Neural progenitor cell (in vitro differentiated cells): ENCODE data around the gene PIM3. TPM values are rescaled to one million over a fixed set of nuclear protein-coding genes. Genes with fewer than 3 reads are reported as not detected.

Source experiments
- DNase-seq: peaks from one replicate; pipeline ENCODE4 v3.0.0-alpha.2; 2016; ENCODE audit warnings: low spot score
- H2AFZ ChIP-seq: fragments of 200-600 bp; sonication (generic); replicated peaks from 2 replicates; pipeline ENCODE4 v1.6.1; 2016; ENCODE audit warnings: antibody characterized with exemption
- H3F3A ChIP-seq: fragments of 200-600 bp; sonication (generic); 2 replicates; pipeline ENCODE4 v1.6.1; 2016; ENCODE audit warnings: antibody characterized with exemption, low read depth
- H3K27ac ChIP-seq: fragments of 200-600 bp; sonication (generic); 2 replicates; pipeline ENCODE4 v1.5.1; 2016; ENCODE audit warnings: mild to moderate bottlenecking
- H3K27me3 ChIP-seq: fragments of 200-600 bp; sonication (generic); 2 replicates; pipeline ENCODE4 v1.6.1; 2016; ENCODE audit warnings: mild to moderate bottlenecking, moderate library complexity
- H3K36me3 ChIP-seq: fragments of 200-600 bp; sonication (generic); 2 replicates; pipeline ENCODE4 v1.5.1; 2016
- H3K4me1 ChIP-seq: fragments of 200-600 bp; sonication (generic); 2 replicates; pipeline ENCODE4 v1.6.1; 2016; ENCODE audit warnings: mixed run types
- H3K4me2 ChIP-seq: fragments of 200-600 bp; sonication (generic); 2 replicates; pipeline ENCODE4 v1.6.1; 2016
- H3K4me3 ChIP-seq: fragments of 200-600 bp; sonication (generic); 2 replicates; pipeline ENCODE4 v1.5.1; 2016
- H3K79me2 ChIP-seq: fragments of 200-600 bp; sonication (generic); 2 replicates; pipeline ENCODE4 v1.6.1; 2016; ENCODE audit warnings: low read depth
- H3K9ac ChIP-seq: fragments of 200-600 bp; sonication (generic); 2 replicates; pipeline ENCODE4 v1.6.1; 2016
- H3K9me3 ChIP-seq: fragments of 200-600 bp; sonication (generic); 2 replicates; pipeline ENCODE4 v1.5.1; 2016; ENCODE audit warnings: low read depth
- H4K20me1 ChIP-seq: fragments of 200-600 bp; sonication (generic); 2 replicates; pipeline ENCODE4 v1.6.1; 2016; ENCODE audit warnings: low read depth
- H3K27ac Mint-ChIP-seq: 3 replicates; pipeline ENCODE4 v1.8.0; 2021; ENCODE audit warnings: mixed read lengths
- H3K27me3 Mint-ChIP-seq: 2 replicates; pipeline ENCODE4 v1.8.0; 2022; ENCODE audit warnings: low read depth, mild to moderate bottlenecking, inconsistent platforms, moderate library complexity, mixed read lengths; ENCODE audit not compliant: insufficient read depth
- H3K36me3 Mint-ChIP-seq: 3 replicates; pipeline ENCODE4 v1.8.0; 2021; ENCODE audit warnings: mixed read lengths
- H3K4me1 Mint-ChIP-seq: 3 replicates; pipeline ENCODE4 v1.8.0; 2021; ENCODE audit warnings: mixed read lengths
- H3K4me3 Mint-ChIP-seq: 3 replicates; pipeline ENCODE4 v1.8.0; 2021; ENCODE audit warnings: mild to moderate bottlenecking, moderate library complexity, mixed read lengths
- H3K9me3 Mint-ChIP-seq: 3 replicates; pipeline ENCODE4 v1.8.0; 2020; ENCODE audit warnings: mixed read lengths
- EZH2 ChIP-seq: fragments of 200-600 bp; sonication (generic); IDR thresholded peaks from 2 replicates; pipeline ENCODE4 v1.6.1; 2017; ENCODE audit warnings: antibody characterized with exemption, mild to moderate bottlenecking, moderate library complexity
- EZH2phosphoT487 ChIP-seq: fragments of 200-600 bp; sonication (generic); IDR thresholded peaks from 2 replicates; pipeline ENCODE4 v1.6.1; 2017; ENCODE audit warnings: antibody characterized with exemption
- microRNA-seq: library from miRNA; unstranded; fragments of <30 nt; microRNA quantifications from one replicate; pipeline ENCODE4, GENCODE V29; 2016
- small RNA-seq: library from RNA; depleted of rRNA; stranded (forward); fragments of <200 nt; gene quantifications from one replicate; pipeline ENCODE3, GENCODE V24; 2015
- total RNA-seq: library from RNA; depleted of rRNA; stranded (reverse); fragments of >200 nt; gene quantifications from 2 replicates; pipeline ENCODE4 v1.2.3, GENCODE V29; 2015; ENCODE audit warnings: low replicate concordance
- TF ChIP-seq, protein P1 (sequence below): fragments of 200-600 bp; sonication (generic); IDR thresholded peaks from 2 replicates; pipeline ENCODE4 v1.5.1; 2017; ENCODE audit warnings: antibody characterized with exemption, mild to moderate bottlenecking

PIM3 gene
- total RNA-seq, 1 donor from 2014 or later = 15.1 TPM

DNA sequence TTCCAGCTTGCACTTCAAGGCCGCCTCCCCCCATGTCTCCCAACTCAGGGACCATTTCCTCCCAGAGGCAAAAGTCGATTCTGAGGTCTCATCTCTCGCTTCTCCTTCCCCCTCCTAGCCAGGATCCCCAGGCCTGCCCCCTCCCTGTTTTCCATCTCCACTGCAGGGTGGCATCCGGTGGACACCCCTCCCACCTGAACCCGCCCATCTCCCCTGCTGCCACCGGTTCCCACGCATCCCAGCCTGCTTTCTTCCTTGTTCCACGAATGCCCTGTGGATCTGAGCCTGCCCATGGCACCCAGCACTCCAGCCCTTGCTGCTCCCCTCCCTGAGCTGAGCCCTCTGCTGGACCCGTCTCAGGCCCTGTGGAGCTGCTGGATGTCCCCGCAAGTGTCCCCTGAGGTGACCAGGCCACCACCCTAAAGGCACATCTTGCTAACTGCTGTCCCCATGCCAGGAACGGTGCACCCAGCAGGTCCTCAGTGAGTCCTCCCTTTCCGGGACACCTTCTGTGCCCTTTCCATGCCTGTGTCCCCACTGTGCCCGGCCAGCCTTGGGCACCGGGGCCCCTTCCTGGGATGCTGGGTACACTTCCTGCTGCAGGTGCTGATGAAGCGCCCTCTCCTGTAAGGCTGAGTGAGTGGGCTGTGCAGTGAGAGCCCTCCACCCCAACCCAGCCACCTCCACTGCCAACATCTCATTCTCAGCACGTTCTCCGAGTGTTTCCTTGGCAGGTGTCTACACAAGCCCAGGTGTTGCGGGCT, 51.1 kb downstream of the PIM3 start:
- Mint-ChIP-seq H3K9me3 (peaks cover 2% of the 10 kb centered on the region), H3K36me3 (no peaks in the 10 kb centered on the region), H3K27ac (no peak overlapping the region), H3K4me3 (no peak overlapping the region), H3K4me1 (peaks cover 2% of the 10 kb centered on the region), H3K27me3 (peaks cover 28% of the 10 kb centered on the region)
- Histone ChIP-seq H3K27ac (no peak overlapping the region), H3K79me2 (no peaks in the 10 kb centered on the region), H3K4me2 (peak overlapping the region; percentile 49), H3F3A (peaks cover 4% of the 10 kb centered on the region), H3K4me1 (peaks cover 15% of the 10 kb centered on the region), H3K27me3 (peaks cover 90% of the 10 kb centered on the region), H2AFZ (no peak overlapping the region), H3K9ac (no peak overlapping the region), H3K4me3 (no peak overlapping the region), H4K20me1 (no peaks in the 10 kb centered on the region), H3K36me3 (no peaks in the 10 kb centered on the region), H3K9me3 (no peaks in the 10 kb centered on the region)
- TF ChIP-seq EZH2 (no peak), EZH2phosphoT487 (no peak)
- TF ChIP-seq, protein P1, sequence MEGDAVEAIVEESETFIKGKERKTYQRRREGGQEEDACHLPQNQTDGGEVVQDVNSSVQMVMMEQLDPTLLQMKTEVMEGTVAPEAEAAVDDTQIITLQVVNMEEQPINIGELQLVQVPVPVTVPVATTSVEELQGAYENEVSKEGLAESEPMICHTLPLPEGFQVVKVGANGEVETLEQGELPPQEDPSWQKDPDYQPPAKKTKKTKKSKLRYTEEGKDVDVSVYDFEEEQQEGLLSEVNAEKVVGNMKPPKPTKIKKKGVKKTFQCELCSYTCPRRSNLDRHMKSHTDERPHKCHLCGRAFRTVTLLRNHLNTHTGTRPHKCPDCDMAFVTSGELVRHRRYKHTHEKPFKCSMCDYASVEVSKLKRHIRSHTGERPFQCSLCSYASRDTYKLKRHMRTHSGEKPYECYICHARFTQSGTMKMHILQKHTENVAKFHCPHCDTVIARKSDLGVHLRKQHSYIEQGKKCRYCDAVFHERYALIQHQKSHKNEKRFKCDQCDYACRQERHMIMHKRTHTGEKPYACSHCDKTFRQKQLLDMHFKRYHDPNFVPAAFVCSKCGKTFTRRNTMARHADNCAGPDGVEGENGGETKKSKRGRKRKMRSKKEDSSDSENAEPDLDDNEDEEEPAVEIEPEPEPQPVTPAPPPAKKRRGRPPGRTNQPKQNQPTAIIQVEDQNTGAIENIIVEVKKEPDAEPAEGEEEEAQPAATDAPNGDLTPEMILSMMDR = no peak
- no peak for DNase-seq

DNA sequence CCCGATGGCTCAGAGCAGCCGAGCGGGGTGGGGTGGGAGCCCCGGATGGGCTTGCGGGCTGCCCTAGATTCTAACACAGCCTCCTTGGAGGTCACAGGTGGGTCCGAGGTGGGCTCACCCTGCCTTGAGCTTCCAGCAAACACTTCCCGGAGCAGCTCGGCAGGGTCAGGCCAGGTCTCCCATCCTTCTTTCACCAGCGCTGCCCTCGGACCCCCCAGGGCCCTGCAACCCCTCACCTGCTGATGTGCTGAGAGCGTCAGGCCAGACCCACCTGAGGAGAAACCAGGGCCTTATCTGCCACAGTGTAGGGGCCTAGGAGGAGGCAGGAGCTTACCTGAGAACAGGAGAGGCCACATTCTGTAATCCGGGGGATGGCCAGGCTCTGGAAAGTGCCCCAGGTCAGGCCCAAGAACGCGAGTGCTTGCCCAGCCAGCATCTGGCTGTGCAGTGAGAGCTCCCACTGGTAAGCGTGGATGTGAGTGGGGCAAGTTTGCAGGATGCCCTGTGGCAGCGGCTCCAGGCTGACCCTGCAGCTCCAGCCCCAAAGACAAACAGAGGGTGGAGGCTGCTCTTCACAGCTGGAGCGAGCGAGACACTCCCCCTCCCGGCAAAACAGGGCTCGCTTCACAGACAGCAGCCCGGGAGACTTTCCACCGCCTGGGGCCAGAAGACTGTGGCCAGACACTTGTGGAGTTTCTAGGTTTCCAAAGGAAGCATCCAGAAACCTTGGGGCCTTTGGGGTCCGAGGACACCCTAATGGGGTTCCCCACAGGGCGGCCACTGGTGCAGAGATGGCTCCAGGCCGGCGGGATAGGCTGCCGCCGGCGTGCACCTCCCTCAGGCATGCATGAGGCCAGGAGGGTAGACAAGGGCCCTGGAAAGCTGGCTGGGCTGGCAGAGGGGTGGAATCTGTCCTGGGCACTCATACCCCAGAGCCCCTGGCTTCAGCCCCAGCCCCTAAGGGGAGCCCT, 51.9 kb downstream of the PIM3 start, which contains the start of gene IL17REL:
TSS of gene IL17REL (minus strand) at position 555 of the 971 bp plus-strand sequence. CDS start at position 436, 119 bp downstream.
- H3K4me3 ChIP-seq = no peak within 1 kb of the TSS
- peaks cover 2% of the 10 kb centered on the region for H3K9me3 Mint-ChIP-seq
- H3K36me3 ChIP-seq = no peaks in the 10 kb centered on the region
- H3K9ac ChIP-seq = no peak within 1 kb of the TSS
- H3K36me3 Mint-ChIP-seq = no peaks in the 10 kb centered on the region
- H4K20me1 ChIP-seq = no peaks in the 10 kb centered on the region
- H3K9me3 ChIP-seq = no peaks in the 10 kb centered on the region
- H2AFZ ChIP-seq = no peak within 1 kb of the TSS
- peaks cover 4% of the 10 kb centered on the region for H3F3A ChIP-seq
- no peak within 1 kb of the TSS for H3K27ac Mint-ChIP-seq
- no peaks in the 10 kb centered on the region for H3K79me2 ChIP-seq
- H3K27me3 Mint-ChIP-seq = peaks cover 28% of the 10 kb centered on the region
- H3K4me2 ChIP-seq = no peak within 1 kb of the TSS
- no peak within 1 kb of the TSS for H3K27ac ChIP-seq
- no peak for TF ChIP-seq EZH2
- TF ChIP-seq, protein P1 = no peak
- no peak for TF ChIP-seq EZH2phosphoT487
- peak within 1 kb of the TSS; percentile 46 for H3K4me3 Mint-ChIP-seq
- peaks cover 99% of the 10 kb centered on the region for H3K27me3 ChIP-seq
- peaks cover 2% of the 10 kb centered on the region for H3K4me1 Mint-ChIP-seq
- peaks cover 15% of the 10 kb centered on the region for H3K4me1 ChIP-seq
- no peak for DNase-seq

Small RNA genes within 50 kb of the gene (microRNA-seq; reads per million reads assigned to microRNA genes)
- not detected for gene MIR6821

Small RNA genes within 50 kb of the gene (small RNA-seq; reads per million reads assigned to genes)
- not detected for gene MIR6821

Other genes starting within 250 kb of the PIM3 start
- 31.2 and 46.7 TPM in 2 replicates for gene BRD1, start 132.9 kb upstream of the PIM3 start, total RNA-seq
- gene ZBED4, start 106.9 kb upstream of the PIM3 start, total RNA-seq = 23.1 and 29.3 TPM in 2 replicates
- gene ALG12, start 42.3 kb upstream of the PIM3 start, total RNA-seq = 4.9 and 14.2 TPM in 2 replicates
- gene CRELD2, start 42.1 kb upstream of the PIM3 start, total RNA-seq = 12.2 and 22.6 TPM in 2 replicates
- gene IL17REL, start 52.0 kb downstream of the PIM3 start, total RNA-seq = 0.15 TPM in 1 of 2 replicates, not detected in the other
- not detected in 2 replicates for gene TTLL8, start 97.5 kb downstream of the PIM3 start, total RNA-seq
- not detected in 2 replicates for gene MLC1, start 124.7 kb downstream of the PIM3 start, total RNA-seq
- 0.99 TPM in 1 of 2 replicates, not detected in the other for gene MOV10L1, start 129.2 kb downstream of the PIM3 start, total RNA-seq
- 0.88 and 1.9 TPM in 2 replicates for gene PANX2, start 210.0 kb downstream of the PIM3 start, total RNA-seq
- gene TRABD, start 225.1 kb downstream of the PIM3 start, total RNA-seq = 15.4 and 37.4 TPM in 2 replicates
- gene SELENOO, start 240.2 kb downstream of the PIM3 start, total RNA-seq = 7.6 and 20.8 TPM in 2 replicates